DOHH2 (cell line): ENCODE data around the gene SUMO1.

ENCODE experiments used
- EZH2phosphoT487 ChIP-seq: fragments of 200-600 bp; sonication (generic); IDR thresholded peaks from 2 replicates; pipeline ENCODE4 v1.6.1; 2017; ENCODE audit warnings: borderline replicate concordance, mild to moderate bottlenecking, antibody characterized with exemption, low read length, moderate library complexity, mixed read lengths
- TF ChIP-seq, protein P1 (sequence below): fragments of 200-600 bp; sonication (generic); IDR thresholded peaks from one replicate; pipeline ENCODE4 v1.5.1; 2014; ENCODE audit warnings: antibody characterized with exemption, mild to moderate bottlenecking, low read depth, low read length; ENCODE audit not compliant: poor library complexity, severe bottlenecking

GRCh38 chr2:202172439-202173211, 65.8 kb downstream of the SUMO1 start:
- TF ChIP-seq, protein P1, sequence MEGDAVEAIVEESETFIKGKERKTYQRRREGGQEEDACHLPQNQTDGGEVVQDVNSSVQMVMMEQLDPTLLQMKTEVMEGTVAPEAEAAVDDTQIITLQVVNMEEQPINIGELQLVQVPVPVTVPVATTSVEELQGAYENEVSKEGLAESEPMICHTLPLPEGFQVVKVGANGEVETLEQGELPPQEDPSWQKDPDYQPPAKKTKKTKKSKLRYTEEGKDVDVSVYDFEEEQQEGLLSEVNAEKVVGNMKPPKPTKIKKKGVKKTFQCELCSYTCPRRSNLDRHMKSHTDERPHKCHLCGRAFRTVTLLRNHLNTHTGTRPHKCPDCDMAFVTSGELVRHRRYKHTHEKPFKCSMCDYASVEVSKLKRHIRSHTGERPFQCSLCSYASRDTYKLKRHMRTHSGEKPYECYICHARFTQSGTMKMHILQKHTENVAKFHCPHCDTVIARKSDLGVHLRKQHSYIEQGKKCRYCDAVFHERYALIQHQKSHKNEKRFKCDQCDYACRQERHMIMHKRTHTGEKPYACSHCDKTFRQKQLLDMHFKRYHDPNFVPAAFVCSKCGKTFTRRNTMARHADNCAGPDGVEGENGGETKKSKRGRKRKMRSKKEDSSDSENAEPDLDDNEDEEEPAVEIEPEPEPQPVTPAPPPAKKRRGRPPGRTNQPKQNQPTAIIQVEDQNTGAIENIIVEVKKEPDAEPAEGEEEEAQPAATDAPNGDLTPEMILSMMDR: no peak
- no peak for TF ChIP-seq EZH2phosphoT487
